Stimulated activated CD4-positive, alpha-beta T cell treated with anti-CD3 and anti-CD28 coated beads, TNF-alpha, amount 100 ng/mL, for 4 hours (primary cell): ENCODE measurements around the gene RAB40B.

Source experiments
- DNase-seq, 3 experiments: peaks; one replicate each; pipeline ENCODE4 v3.0.0-alpha.2; 2020; ENCODE audit warnings: low read depth in 3 of 3

RAB40B gene

DNA sequence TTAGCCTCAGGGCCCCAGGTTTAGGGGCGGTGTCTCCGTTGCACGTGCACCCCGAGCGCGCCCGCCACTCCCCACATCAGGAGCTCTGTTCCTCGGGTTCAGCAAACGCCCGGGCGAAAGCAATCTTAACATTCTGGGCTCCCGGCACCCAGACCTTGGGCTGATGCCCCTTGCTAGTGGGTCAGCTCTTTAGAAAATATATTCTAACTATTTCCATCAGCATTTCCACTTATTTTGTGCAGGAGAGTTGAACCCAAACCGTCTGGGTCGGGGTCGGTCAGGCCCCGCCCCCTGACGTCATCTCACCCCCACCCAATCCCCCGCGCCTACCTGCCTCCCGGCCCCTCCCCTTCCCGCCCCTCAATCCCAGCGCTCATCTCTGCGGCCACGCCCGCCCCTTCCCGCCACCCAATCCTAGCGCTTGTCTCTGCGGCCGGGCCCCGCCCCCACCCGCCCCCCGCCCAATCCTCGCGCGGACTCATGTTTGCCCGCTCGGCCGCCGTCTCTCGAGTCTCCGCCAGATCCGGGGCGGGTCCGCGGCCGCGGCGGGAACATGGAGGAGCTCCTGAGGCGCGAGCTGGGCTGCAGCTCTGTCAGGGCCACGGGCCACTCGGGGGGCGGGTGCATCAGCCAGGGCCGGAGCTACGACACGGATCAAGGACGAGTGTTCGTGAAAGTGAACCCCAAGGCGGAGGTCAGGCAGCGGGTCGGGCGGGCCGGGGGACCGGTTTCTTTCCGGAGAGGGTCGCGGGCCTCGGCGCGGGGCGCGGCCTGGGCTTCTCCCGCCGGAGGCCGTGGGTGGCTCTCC, 17.9 kb upstream of the RAB40B start, which contains the start of gene FN3KRP:
FN3KRP (plus strand) TSS at position 504 of the 808 bp plus-strand sequence; CDS start at position 554, 50 bp downstream.
- DNase-seq: peak; percentile 64 to 94 (median 90)

DNA sequence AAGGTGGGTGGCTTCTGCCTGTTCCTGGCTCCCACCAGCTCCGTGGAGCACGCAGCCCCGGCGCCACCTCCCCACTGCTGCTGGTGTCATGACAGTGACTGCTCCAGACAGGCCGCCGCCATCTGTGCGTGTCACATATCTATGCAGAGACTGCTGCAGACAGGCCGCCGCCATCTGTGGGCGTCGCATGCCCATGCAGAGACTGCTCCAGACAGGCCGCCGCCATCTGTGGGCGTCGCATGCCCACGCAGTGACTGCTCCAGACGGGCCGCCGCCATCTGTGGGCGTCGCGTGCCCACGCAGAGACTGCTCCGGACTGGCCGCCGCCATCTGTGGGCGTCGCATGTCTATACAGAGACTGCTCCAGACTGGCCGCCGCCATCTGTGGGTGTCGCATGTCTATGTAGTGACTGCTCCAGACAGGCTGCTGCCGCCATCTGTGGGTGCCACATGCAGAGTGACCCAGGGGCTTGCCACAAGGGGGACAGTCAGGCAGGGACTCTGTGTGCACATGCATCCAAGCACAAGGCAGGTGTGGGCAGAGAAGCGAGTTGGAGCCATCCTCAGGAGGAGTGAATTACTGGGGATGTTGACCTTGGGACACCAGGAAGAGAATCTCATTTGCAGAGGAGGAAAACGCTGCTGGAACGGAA, 14.7 kb upstream of the RAB40B start:
- DNase-seq: no peak

DNA sequence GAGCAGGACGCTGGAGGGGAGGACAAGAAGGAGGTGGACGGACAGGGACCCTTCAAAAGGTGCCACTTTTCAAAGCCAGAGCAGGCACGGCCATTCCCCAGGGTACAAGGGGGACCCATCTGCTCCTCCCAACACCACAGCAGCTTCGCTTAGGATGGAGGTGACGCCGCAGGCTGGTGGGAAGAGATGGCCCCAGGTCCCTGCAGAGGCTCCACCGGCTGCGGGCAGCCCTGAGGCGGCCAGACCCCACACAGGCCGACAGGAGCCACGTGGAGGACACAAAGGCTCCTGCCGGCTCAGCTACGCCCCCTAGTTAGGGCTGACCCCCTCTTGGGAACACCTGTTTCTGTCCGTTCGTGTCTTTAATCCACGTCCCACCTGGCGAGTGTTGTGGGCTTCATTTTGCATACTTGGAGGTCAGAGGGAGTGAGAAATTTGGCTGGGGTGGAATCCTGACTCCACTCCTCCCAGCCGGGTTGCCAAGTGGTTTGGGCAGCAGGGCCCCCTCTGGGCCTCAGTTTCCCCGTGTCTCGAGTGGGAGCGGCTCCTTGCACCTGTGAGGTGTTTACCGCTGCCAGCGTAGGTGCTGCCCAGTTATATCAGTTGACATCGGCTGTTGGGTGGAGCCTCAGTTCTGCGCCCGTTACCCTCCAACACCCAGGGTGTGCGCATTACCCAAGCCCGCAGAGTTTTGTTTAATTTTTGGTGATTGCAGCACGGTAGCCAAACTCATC, 12.2 kb upstream of the RAB40B start:
- DNase-seq: no peak

DNA sequence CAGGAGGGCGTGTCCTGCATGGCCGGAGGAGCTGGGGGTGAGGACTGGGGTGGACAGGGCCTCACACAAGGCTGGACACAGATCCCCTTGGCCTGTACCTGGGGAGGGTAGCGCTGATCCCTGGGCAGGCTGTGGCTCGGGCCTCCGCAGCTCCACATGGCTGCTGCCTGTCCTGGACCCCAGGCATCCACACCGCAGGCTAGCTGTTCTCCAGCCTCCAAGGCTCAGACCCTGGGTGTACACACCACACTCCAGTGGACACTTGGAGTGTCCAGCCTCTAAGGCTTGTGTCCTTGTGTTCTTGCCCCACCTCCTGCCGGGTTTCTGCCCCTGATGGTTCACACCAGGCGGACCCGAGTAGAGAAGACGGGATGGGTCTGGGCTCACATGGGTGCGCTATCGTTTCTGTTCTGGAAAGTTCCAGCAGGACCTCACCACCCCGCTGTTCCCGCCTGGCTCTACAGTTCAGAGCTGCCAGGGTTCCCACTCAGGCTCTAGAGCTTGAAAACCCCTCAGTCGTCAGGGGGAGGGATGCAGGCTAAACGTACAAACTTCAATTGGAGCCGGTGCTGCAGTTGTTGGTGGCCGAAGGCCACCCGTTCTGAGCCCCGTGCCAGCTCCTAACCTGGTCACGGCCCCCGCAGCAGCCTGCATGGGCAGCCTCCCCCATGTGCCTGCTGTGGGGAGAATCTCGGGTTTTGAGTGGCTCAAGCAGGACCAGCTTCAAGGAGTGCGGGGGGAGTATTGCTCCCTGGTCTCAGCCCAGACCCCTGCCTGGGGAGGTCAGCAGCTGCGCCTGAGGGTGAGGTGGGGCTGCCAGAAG, 11.4 kb upstream of the RAB40B start:
- no peak for DNase-seq

DNA sequence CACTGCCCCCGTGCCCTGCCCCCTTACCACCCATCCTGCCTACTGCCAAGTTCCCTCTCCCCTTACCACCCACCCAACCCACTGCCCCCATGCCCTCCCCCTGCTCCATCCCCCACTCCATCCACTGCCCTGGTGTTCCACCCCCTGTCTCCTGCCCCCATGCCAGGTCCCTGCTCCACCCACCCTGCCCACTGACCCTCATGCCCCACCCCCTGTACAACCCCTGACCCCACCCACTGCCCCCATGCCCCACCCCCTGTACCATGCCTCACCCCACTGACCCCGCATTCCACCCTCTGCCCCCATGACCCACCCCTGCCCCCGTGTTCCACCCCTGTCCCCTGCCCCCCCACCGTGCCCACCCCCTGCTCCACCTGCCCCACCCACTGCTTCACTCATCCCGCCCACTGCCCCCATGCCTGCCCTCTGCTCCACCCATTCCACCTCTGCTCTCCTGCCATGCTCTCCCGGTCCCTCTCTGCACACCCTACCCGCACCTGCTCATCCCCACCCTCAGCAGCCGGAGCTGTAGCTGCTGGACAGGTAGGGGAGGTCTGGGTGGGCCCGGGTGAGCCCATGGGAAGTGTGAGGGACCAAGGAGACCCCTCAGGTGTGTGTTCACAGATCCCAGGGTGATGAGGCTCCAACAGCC, 10.7 kb upstream of the RAB40B start:
- no peak for DNase-seq

DNA sequence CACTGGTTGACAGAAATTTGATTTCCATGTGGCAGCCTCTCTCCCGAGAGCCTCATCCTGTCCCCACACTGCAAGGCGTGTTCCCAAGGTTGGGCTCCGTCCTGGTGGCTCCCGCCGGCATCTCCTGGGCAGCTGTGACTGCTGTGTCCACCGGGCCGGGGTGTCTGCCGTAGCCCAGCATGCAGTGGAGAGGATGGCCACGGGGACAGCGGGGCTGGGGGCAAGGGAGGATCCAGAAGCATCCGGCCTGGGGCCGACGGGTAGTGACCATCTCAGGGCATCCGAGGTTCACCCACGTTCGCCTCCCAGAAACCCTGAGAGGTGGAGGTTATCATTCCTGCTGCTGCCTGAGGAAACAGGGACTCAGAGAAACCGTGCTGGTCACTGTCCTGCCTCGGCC, 7.3 kb upstream of the RAB40B start:
- no peak for DNase-seq

DNA sequence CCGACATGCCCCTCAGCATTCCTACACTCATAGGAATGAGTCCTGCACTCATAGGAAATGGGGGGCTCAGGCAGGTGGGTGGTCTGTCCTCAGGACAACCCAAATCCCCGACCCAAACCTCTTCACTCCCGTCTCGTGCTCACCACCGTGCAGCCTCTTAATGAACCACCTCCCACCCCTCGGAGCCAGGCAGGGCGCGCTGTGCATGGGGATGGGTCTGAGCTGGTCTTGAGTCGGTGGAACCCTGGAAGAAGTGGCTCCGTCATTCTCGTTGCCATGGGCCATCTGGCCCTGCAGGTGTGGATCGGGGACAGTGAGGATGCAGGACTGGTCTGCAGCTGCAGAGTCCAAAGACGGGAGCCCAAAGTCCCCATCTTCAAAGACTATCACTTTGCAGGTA, 6.4 kb upstream of the RAB40B start:
- DNase-seq: no peak

DNA sequence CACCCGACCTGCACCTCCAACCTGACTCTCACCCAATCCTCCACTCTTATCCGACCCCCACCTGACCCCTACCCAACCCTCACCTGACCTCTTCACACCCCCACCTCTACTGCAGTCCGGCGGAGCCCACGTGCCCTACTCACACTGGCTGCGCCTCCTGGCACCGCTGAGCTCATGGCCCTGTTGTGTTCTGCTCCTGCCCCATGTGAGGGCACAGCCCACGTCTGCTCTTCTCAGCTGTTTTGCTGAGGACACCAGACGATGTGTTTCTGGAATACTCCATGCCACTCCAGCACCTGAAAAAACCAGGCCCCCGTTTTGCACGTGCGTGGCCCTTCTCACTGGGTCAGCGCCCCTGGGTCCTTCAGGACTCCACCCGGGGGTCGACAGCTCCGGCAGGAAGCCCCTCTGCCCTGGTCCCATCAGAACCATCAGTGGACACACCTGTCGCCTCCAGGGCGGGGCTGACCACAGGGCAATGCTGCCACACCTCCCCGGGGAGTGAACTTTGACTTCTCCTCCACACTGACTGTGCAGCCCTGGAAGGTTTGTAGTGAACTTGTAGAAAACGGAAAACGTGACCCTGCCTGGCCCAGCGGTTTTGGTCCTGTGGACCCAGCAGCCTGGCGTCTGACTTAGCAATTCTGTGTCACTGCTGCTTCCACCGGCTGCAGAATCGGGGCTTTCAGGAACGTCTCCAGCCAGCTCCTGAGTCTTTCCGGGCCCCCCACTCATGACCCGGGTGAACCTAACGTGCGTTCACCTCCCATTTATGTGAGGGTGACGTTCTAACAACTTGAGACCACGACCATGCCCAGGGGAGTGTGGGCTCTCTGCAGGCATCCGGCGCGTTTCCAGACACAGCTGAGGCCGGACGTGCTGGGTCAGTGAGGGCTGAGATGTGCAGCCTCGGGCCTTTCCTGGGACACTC, 5.7 kb upstream of the RAB40B start:
- DNase-seq: no peak

DNA sequence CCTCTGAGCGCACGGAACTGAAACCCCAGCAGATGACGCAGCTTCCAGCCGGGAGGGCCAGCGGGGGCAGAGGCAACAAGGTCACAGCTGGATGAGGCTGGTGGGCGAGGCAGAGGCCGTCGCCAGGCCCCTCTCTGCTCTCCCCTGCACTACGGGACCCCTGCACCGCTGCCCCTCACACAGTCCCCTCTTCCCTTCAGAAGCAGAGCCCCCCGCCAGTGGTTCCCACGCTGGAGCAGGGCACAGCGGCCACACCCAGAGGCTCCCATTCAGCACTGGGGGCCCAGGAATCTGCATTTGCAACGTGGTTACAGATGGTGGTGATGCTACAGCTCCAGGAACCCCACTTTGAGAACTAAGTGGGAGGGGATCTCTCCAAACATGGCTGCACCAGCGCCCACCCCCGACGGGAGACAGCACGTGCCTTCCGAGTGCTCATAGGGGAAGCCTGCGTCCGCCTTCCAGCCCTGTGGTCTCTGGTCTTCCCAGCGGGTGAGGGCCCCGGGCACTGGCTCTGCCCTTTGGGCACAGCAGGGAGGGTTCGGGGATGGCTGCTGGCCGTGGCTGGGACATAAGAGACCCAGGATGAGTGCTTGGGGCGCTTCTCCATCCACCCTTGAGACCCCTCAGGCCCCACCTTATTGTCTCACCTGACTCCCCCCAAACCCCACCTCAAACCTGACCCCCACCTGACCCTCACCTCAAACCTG, 4.7 kb upstream of the RAB40B start:
- DNase-seq: no peak

DNA sequence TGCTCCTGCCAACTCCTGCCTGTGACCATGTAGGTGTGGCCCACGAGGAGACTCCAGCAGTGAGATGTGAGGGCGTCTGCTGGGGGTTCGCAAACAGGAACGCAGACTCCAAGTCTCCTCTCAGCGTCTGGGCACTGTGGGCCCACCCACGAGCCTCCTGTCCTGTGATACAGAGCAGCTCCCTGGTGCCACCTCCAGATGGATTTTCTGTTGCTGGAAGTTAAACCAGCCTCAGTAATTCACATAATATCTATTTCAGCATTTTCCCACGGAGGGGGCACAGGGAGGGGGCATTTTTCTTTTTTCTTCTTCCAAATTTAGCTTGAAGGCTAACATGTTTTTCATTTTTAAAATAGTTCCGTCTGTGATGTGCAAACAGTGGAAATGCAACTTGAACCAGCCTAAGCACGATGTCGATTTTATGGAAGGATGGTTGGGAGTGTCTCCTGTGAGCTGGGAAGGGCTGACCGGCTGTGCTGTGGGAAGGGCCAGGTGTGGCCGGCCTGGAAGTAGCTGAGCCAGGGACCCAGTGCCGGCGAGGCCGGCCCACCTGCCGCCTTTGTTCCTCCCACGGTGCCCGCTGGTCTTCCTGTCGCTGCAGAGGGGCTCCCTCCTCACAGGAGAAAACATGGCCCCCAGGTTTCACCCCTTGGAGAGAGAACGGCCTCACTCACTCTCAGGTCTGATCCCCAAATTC, 3.9 kb upstream of the RAB40B start:
- DNase-seq: no peak

DNA sequence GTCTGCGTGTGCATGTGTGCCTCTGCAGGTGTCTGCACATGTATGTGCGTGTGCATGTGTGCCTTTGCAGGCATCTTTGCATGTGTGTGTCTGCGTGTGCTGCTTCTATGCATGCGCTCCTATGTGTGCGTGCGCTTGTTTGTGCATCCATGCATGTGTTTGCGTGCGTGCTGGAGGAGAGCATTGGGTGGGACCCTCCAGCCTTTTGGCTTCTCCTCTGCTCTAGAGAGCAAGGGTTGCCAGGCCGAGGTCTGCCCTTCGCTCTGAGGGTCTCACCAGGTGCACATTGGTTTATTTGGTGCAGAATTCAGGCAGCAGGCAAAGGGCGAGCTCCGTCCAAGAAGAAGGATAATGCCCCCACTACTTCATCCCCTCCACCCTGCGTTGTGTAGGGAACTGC, 1.1 kb upstream of the RAB40B start:
- DNase-seq: no peak

DNA sequence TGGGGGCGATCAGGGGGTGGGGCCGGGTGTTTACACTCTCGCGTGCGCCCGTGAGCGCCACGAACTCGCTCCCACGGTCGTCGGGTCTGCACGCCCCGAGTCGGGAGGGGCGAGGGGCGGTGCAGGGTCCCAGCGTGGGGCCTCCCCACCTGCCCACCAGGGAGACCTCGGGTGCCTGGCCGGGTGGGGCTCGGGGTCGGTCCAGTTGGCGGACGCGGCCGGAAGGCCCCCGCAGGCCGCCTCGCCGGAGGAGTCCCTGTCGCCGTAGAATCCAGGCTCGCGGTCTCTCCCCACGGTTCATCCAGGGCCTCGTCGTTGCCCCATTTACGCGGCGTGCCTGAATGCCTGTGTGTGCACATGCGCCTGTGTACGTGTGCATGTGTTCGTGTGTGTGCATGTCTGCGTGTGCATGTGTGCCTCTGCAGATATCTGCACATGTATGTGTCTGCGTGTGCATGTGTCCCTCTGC, 510 bp upstream of the RAB40B start:
- DNase-seq: no peak

DNA sequence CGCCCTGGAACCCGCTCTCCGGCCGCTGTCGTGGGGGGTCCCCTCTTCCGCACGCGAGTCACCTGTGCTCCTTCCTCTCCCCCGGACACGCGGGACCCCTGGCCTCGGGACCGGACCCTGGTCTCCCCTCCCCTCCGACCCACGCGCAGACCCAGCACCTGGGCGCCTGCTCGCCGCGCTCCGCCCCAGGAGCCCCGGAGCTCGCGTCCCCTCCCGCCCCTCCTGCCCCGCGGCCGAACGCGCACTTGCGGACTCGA, 762 bp downstream of the RAB40B start:
- DNase-seq: no peak

DNA sequence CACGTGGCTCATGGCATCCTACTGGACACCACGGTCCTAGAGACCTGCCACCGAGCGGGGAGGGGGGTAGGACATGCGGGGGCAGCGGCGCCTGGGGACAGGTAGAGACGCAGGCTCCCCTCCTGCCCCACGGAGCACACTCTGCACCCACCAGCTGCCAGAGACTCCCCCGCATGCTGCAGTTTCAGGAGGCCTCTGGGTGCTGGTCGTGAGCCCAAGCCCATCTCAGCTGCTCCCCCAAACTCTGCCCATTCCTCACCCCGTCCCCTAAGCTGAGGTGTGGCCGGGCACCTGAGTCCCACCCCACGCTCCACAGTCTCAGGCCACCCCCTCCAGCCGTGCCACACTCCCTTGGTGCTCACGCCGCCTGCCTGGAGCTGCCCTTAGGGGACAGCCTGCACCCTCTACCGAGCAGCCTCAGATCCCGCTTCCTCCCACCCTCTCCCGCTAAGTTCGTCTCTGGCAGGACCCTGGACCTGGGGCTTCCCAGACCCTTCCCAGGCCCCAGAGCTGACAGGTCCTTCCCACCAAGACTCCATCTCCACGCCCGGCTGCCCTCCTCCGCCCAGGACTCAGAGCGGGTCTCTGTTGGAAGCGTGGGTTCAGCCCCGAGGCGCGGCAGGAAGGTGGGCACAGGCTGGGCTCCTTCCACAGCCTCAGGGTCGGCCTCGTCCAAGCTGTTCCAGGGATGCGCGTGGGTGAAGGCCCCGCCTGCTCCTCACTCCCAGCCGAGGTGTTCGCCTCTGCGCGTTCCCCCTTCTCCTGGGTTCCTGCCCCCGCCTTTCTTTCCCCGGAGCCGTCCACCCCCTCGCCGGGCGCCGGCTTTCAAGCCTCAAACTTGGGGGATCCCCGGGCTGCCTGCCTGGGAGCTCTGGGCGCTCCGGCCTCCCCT, 1.3 kb downstream of the RAB40B start:
- DNase-seq: no peak

DNA sequence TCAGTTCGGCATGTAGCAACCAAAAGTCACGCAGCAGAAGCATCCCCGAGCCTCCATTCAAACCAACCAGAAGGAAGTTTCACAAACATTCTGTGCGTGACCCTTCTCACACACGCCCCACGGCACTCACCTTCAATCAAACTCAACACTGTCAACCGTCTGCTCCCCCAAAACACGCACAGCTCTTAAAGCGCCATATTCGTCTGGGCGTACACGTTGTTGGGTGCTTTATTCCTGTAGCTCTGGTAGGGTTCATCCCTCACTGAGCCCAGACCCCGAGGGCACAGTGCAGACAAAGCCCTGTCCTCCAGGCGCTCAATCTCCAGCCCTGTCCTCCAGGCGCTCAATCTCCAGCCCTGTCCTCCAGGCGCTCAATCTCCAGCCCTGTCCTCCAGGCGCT, 2.2 kb downstream of the RAB40B start:
- DNase-seq: no peak

DNA sequence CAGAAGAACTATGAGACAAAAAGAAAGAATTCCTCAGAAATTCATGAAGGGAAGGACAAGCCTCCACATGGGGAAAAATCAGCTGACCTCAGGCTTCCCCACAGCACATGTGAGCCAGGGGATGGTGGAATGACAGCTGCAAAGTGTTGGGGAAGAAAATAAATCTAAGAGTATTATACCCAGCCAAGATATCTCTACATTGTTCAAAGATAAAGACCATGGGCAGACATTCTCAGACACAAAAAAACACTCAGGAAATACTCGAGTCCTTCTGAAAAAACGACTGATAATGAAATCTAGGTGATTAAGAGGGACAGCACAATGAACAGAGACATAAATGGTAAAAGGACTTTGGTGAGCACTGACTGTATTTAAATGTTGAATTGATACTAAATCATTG, 3.9 kb downstream of the RAB40B start:
- DNase-seq: no peak

DNA sequence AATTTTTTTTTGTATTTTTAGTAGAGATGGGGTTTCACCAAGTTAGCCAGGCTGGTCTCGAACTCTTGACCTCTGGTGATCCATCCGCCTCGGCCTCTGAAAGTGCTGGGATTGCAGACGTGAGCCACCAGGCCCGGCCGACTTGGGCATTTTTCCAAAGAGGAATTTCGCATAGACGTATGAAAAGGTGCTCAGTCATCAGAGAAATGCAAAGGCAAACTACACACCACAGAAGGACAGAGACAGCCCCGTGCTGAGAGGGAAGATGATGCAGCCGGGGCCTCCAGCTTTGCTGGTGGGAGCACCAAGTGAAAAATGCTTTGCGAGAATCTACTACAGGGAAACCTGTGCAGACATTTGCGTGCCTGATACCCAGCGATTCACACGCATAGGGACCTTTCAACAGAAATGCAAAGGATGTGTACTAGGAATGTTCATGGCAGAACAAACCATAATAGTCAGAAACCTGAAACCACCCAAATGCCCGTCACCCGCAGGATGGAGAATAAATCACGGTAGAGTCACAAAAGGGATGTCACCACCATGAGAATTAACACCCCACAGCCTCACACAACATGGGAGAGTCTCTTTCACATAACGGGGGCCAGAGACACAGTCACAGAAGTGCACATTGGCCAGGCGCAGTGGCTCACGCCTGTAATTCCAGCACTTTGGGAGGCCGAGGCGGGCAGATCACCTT, 5.2 kb downstream of the RAB40B start:
- DNase-seq: no peak
